Activated T-helper 2 cell treated with anti-CD3 and anti-CD28 coated beads, Interferon-gamma antibody, Interleukin-2, Interleukin-4, amounts not matched to agents 10 μg/mL and 5 μg/mL and 100 μg/mL, durations not matched to agents 14 hours and 24 hours and 36 hours (primary cell): ENCODE measurements around the gene ZBTB21. TPM values are rescaled to one million over a fixed set of nuclear protein-coding genes. Genes with fewer than 3 reads are reported as not detected.

Source experiments
- DNase-seq: peaks from one replicate; pipeline ENCODE4 v3.0.0; 2021; ENCODE audit warnings: low spot score
- H3K27ac Mint-ChIP-seq: one replicate; pipeline ENCODE4 v1.8.0; 2021; ENCODE audit warnings: mixed read lengths
- H3K27me3 Mint-ChIP-seq: one replicate; pipeline ENCODE4 v1.8.0; 2021; ENCODE audit warnings: low read depth, mixed read lengths
- H3K36me3 Mint-ChIP-seq: one replicate; pipeline ENCODE4 v1.8.0; 2021; ENCODE audit warnings: low read depth, mixed read lengths
- H3K4me1 Mint-ChIP-seq: one replicate; pipeline ENCODE4 v1.8.0; 2021; ENCODE audit warnings: low read depth, mixed read lengths
- H3K4me3 Mint-ChIP-seq: one replicate; pipeline ENCODE4 v1.8.0; 2021; ENCODE audit warnings: low read depth, mild to moderate bottlenecking, moderate library complexity, mixed read lengths
- H3K9me3 Mint-ChIP-seq: one replicate; pipeline ENCODE4 v1.8.0; 2021; ENCODE audit warnings: mixed read lengths
- intact Hi-C: fragments of 100-400 bp; cut with micrococcal nuclease; formaldehyde crosslinking; loops from one replicate; pipeline ENCODE4 v1.15.1; 2023
- total RNA-seq: library from RNA; stranded (reverse); gene quantifications from 2 replicates; pipeline ENCODE4 v1.2.3, GENCODE V29; 2022

ZBTB21 gene
- total RNA-seq, 1 donor from 2014 or later, result 24.5 TPM

GRCh38 chr21:41942457-41942856, 67.7 kb downstream of the ZBTB21 start:
- no peak overlapping the region for H3K27ac Mint-ChIP-seq
- DNase-seq, result no peak
- peaks cover 3% of the 10 kb centered on the region for H3K27me3 Mint-ChIP-seq
- no peaks in the 10 kb centered on the region for H3K9me3 Mint-ChIP-seq
- H3K4me1 Mint-ChIP-seq, result no peaks in the 10 kb centered on the region
- H3K36me3 Mint-ChIP-seq, result no peaks in the 10 kb centered on the region
- no peak overlapping the region for H3K4me3 Mint-ChIP-seq
- intact Hi-C loops, result no loop called here

- Mint-ChIP-seq H3K9me3 (no peaks in the 10 kb centered on the region), H3K27me3 (peaks cover 3% of the 10 kb centered on the region), H3K36me3 (no peaks in the 10 kb centered on the region), H3K4me3 (no peak overlapping the region), H3K4me1 (no peaks in the 10 kb centered on the region), H3K27ac (no peak overlapping the region)
- intact Hi-C loops, result no loop called here
- DNase-seq, result no peak
These were observed 68.2 kb downstream of the ZBTB21 start for GRCh38 chr21:41941941-41942340.

- Mint-ChIP-seq H3K9me3 (no peaks in the 10 kb centered on the region), H3K27me3 (peaks cover 3% of the 10 kb centered on the region), H3K4me1 (no peaks in the 10 kb centered on the region), H3K27ac (no peak overlapping the region), H3K4me3 (no peak overlapping the region), H3K36me3 (no peaks in the 10 kb centered on the region)
- intact Hi-C loops, result no loop called here
- no peak for DNase-seq
These were observed 69.7 kb downstream of the ZBTB21 start for GRCh38 chr21:41940431-41940830.

- intact Hi-C loops, result no loop called here
- H3K36me3 Mint-ChIP-seq, result no peaks in the 10 kb centered on the region
- H3K27me3 Mint-ChIP-seq, result peaks cover 3% of the 10 kb centered on the region
- no peak overlapping the region for H3K4me3 Mint-ChIP-seq
- no peak overlapping the region for H3K27ac Mint-ChIP-seq
- H3K9me3 Mint-ChIP-seq, result no peaks in the 10 kb centered on the region
- no peaks in the 10 kb centered on the region for H3K4me1 Mint-ChIP-seq
- no peak for DNase-seq
These were observed 70.8 kb downstream of the ZBTB21 start for GRCh38 chr21:41939391-41939790.

Other genes with a start within 250 kb of the ZBTB21 start
- gene RIPK4, start 243.3 kb downstream of the ZBTB21 start, total RNA-seq, result not detected in 2 replicates
- gene PRDM15, start 131.0 kb downstream of the ZBTB21 start, total RNA-seq, result 16.2 and 18.2 TPM in 2 replicates
- gene C2CD2, start 56.3 kb downstream of the ZBTB21 start, total RNA-seq, result 8.6 and 11.1 TPM in 2 replicates
- not detected in 2 replicates for gene UMODL1, start 61.0 kb upstream of the ZBTB21 start, total RNA-seq
- gene ABCG1, start 208.8 kb upstream of the ZBTB21 start, total RNA-seq, result 5.7 and 8.0 TPM in 2 replicates